DND-41 (cell line): ENCODE data around the gene OPRL1.

Source experiments
- ATAC-seq: fragments of 200-7000 bp; cut with Tn5 transposase; 3 replicates; pipeline ENCODE4 v1.9.1; 2021; ENCODE audit warnings: low read depth; ENCODE audit not compliant: insufficient read depth
- DNase-seq: peaks from one replicate; pipeline ENCODE4 v3.0.0-alpha.2; 2020
- H2AFZ ChIP-seq: 2 replicates; pipeline ENCODE4 v1.6.0; 2012; ENCODE audit warnings: low read depth, low read length
- H3K27ac ChIP-seq: 2 replicates; pipeline ENCODE4 v1.5.1; 2012; ENCODE audit warnings: low read length, inconsistent platforms
- H3K27me3 ChIP-seq: fragments of 200-600 bp; sonication (generic); 2 replicates; pipeline ENCODE4 v1.6.0; 2012; ENCODE audit warnings: low read length, mild to moderate bottlenecking, inconsistent platforms; ENCODE audit not compliant: insufficient read depth, poor library complexity
- H3K36me3 ChIP-seq: 2 replicates; pipeline ENCODE4 v1.5.1; 2012; ENCODE audit warnings: low read length, inconsistent platforms; ENCODE audit not compliant: insufficient read depth
- H3K4me1 ChIP-seq: 2 replicates; pipeline ENCODE4 v1.5.1; 2012; ENCODE audit warnings: mild to moderate bottlenecking, low read length; ENCODE audit not compliant: insufficient read depth
- H3K4me2 ChIP-seq: 2 replicates; pipeline ENCODE4 v1.6.0; 2012; ENCODE audit warnings: mild to moderate bottlenecking, moderate library complexity, low read length, inconsistent platforms; ENCODE audit not compliant: insufficient read depth
- H3K4me3 ChIP-seq, 2 experiments: fragments of 200-600 bp in 1 of 2; shearing (Covaris generic) in 1 of 2; 2 replicates each; pipeline ENCODE4 v1.5.1; 2012 to 2016; ENCODE audit warnings: inconsistent platforms in 2 of 2, low read length in 2 of 2, mild to moderate bottlenecking in 2 of 2, low read depth in 1 of 2, moderate library complexity in 1 of 2
- H3K79me2 ChIP-seq: 2 replicates; pipeline ENCODE4 v1.6.0; 2012; ENCODE audit warnings: low read length, inconsistent platforms; ENCODE audit not compliant: insufficient read depth
- H3K9ac ChIP-seq: 2 replicates; pipeline ENCODE4 v1.6.0; 2012; ENCODE audit warnings: low read depth, mild to moderate bottlenecking, inconsistent platforms, low read length, moderate library complexity
- H3K9me3 ChIP-seq: 2 replicates; pipeline ENCODE4 v1.5.1; 2012; ENCODE audit warnings: low read length, moderate library complexity, mild to moderate bottlenecking, inconsistent platforms; ENCODE audit not compliant: insufficient read depth, severe bottlenecking
- H4K20me1 ChIP-seq: 2 replicates; pipeline ENCODE4 v1.6.0; 2012; ENCODE audit warnings: low read length; ENCODE audit not compliant: insufficient read depth
- CTCF ChIP-seq: IDR thresholded peaks from 2 replicates; pipeline ENCODE4 v1.5.1; 2012; ENCODE audit warnings: borderline replicate concordance, low read length, moderate library complexity, mild to moderate bottlenecking; ENCODE audit not compliant: poor library complexity, severe bottlenecking; ENCODE audit errors: extremely low read depth
- EZH2 ChIP-seq: IDR thresholded peaks from 3 replicates; pipeline ENCODE4 v1.6.1; 2012; ENCODE audit warnings: borderline replicate concordance, low read depth, mild to moderate bottlenecking, moderate library complexity, low read length, inconsistent platforms; ENCODE audit not compliant: severe bottlenecking

Gene OPRL1

GRCh38 chr20:64136004-64136710 lies 56.3 kb downstream of the OPRL1 start:
- DNase-seq (no peak), ATAC-seq (no peak)
- H3K4me2 ChIP-seq, result no peak overlapping the region
- H3K79me2 ChIP-seq, result no peaks in the 10 kb centered on the region
- H3K27ac ChIP-seq, result no peak overlapping the region
- no peak overlapping the region for H3K9ac ChIP-seq
- no peak overlapping the region for H3K4me3 ChIP-seq
- no peak overlapping the region for H2AFZ ChIP-seq
- H3K27me3 ChIP-seq, result no peaks in the 10 kb centered on the region
- H3K4me1 ChIP-seq, result no peaks in the 10 kb centered on the region
- no peaks in the 10 kb centered on the region for H3K9me3 ChIP-seq
- H3K36me3 ChIP-seq, result no peaks in the 10 kb centered on the region
- TF ChIP-seq CTCF (no peak), EZH2 (no peak)
- H4K20me1 ChIP-seq, result 0 out of 2 replicates have a peak, but pooled peaks cover 5% of the 10 kb centered on the region

GRCh38 chr20:64137598-64138031 lies 57.7 kb downstream of the OPRL1 start:
- Histone ChIP-seq H3K79me2 (no peaks in the 10 kb centered on the region), H3K9me3 (no peaks in the 10 kb centered on the region), H2AFZ (no peak overlapping the region), H3K4me1 (no peaks in the 10 kb centered on the region), H3K27ac (no peak overlapping the region), H3K4me2 (no peak overlapping the region), H3K36me3 (no peaks in the 10 kb centered on the region), H3K4me3 (no peak overlapping the region), H3K9ac (no peak overlapping the region), H3K27me3 (no peaks in the 10 kb centered on the region), H4K20me1 (0 out of 2 replicates have a peak, but pooled peaks cover 5% of the 10 kb centered on the region)
- DNase-seq, result no peak
- no peak for TF ChIP-seq EZH2
- no peak for TF ChIP-seq CTCF
- no peak for ATAC-seq

- H3K4me3 ChIP-seq, result no peak overlapping the region
- DNase-seq (no peak), ATAC-seq (no peak)
- TF ChIP-seq EZH2 (no peak), CTCF (no peak)
- H2AFZ ChIP-seq, result no peak overlapping the region
- H4K20me1 ChIP-seq, result 0 out of 2 replicates have a peak, but pooled peaks cover 5% of the 10 kb centered on the region
- no peaks in the 10 kb centered on the region for H3K4me1 ChIP-seq
- H3K9me3 ChIP-seq, result no peaks in the 10 kb centered on the region
- no peaks in the 10 kb centered on the region for H3K36me3 ChIP-seq
- no peak overlapping the region for H3K4me2 ChIP-seq
- H3K27ac ChIP-seq, result no peak overlapping the region
- H3K27me3 ChIP-seq, result no peaks in the 10 kb centered on the region
- no peaks in the 10 kb centered on the region for H3K79me2 ChIP-seq
- H3K9ac ChIP-seq, result no peak overlapping the region
These were observed 58.5 kb downstream of the OPRL1 start for GRCh38 chr20:64138276-64138815.
